DND-41 (cell line): Measurements from ENCODE around the gene TMEM89.

Experiments
- ATAC-seq: fragments of 200-7000 bp; cut with Tn5 transposase; 3 replicates; pipeline ENCODE4 v1.9.1; 2021; ENCODE audit warnings: low read depth; ENCODE audit not compliant: insufficient read depth
- DNase-seq: peaks from one replicate; pipeline ENCODE4 v3.0.0-alpha.2; 2020
- H2AFZ ChIP-seq: 2 replicates; pipeline ENCODE4 v1.6.0; 2012; ENCODE audit warnings: low read depth, low read length
- H3K27ac ChIP-seq: 2 replicates; pipeline ENCODE4 v1.5.1; 2012; ENCODE audit warnings: low read length, inconsistent platforms
- H3K27me3 ChIP-seq: fragments of 200-600 bp; sonication (generic); 2 replicates; pipeline ENCODE4 v1.6.0; 2012; ENCODE audit warnings: low read length, mild to moderate bottlenecking, inconsistent platforms; ENCODE audit not compliant: insufficient read depth, poor library complexity
- H3K36me3 ChIP-seq: 2 replicates; pipeline ENCODE4 v1.5.1; 2012; ENCODE audit warnings: low read length, inconsistent platforms; ENCODE audit not compliant: insufficient read depth
- H3K4me1 ChIP-seq: 2 replicates; pipeline ENCODE4 v1.5.1; 2012; ENCODE audit warnings: mild to moderate bottlenecking, low read length; ENCODE audit not compliant: insufficient read depth
- H3K4me2 ChIP-seq: 2 replicates; pipeline ENCODE4 v1.6.0; 2012; ENCODE audit warnings: mild to moderate bottlenecking, moderate library complexity, low read length, inconsistent platforms; ENCODE audit not compliant: insufficient read depth
- H3K4me3 ChIP-seq, 2 experiments: fragments of 200-600 bp in 1 of 2; shearing (Covaris generic) in 1 of 2; 2 replicates each; pipeline ENCODE4 v1.5.1; 2012 to 2016; ENCODE audit warnings: inconsistent platforms in 2 of 2, low read length in 2 of 2, mild to moderate bottlenecking in 2 of 2, low read depth in 1 of 2, moderate library complexity in 1 of 2
- H3K79me2 ChIP-seq: 2 replicates; pipeline ENCODE4 v1.6.0; 2012; ENCODE audit warnings: low read length, inconsistent platforms; ENCODE audit not compliant: insufficient read depth
- H3K9ac ChIP-seq: 2 replicates; pipeline ENCODE4 v1.6.0; 2012; ENCODE audit warnings: low read depth, mild to moderate bottlenecking, inconsistent platforms, low read length, moderate library complexity
- H3K9me3 ChIP-seq: 2 replicates; pipeline ENCODE4 v1.5.1; 2012; ENCODE audit warnings: low read length, moderate library complexity, mild to moderate bottlenecking, inconsistent platforms; ENCODE audit not compliant: insufficient read depth, severe bottlenecking
- H4K20me1 ChIP-seq: 2 replicates; pipeline ENCODE4 v1.6.0; 2012; ENCODE audit warnings: low read length; ENCODE audit not compliant: insufficient read depth
- EZH2 ChIP-seq: IDR thresholded peaks from 3 replicates; pipeline ENCODE4 v1.6.1; 2012; ENCODE audit warnings: borderline replicate concordance, low read depth, mild to moderate bottlenecking, moderate library complexity, low read length, inconsistent platforms; ENCODE audit not compliant: severe bottlenecking
- TF ChIP-seq, protein P1 (sequence below): IDR thresholded peaks from 2 replicates; pipeline ENCODE4 v1.5.1; 2012; ENCODE audit warnings: borderline replicate concordance, low read length, moderate library complexity, mild to moderate bottlenecking; ENCODE audit not compliant: poor library complexity, severe bottlenecking; ENCODE audit errors: extremely low read depth

The TMEM89 gene

GRCh38 chr3:48596157-48596556, 25.4 kb downstream of the TMEM89 start:
- no peaks in the 10 kb centered on the region for H3K27me3 ChIP-seq
- TF ChIP-seq, protein P1, sequence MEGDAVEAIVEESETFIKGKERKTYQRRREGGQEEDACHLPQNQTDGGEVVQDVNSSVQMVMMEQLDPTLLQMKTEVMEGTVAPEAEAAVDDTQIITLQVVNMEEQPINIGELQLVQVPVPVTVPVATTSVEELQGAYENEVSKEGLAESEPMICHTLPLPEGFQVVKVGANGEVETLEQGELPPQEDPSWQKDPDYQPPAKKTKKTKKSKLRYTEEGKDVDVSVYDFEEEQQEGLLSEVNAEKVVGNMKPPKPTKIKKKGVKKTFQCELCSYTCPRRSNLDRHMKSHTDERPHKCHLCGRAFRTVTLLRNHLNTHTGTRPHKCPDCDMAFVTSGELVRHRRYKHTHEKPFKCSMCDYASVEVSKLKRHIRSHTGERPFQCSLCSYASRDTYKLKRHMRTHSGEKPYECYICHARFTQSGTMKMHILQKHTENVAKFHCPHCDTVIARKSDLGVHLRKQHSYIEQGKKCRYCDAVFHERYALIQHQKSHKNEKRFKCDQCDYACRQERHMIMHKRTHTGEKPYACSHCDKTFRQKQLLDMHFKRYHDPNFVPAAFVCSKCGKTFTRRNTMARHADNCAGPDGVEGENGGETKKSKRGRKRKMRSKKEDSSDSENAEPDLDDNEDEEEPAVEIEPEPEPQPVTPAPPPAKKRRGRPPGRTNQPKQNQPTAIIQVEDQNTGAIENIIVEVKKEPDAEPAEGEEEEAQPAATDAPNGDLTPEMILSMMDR = no peak
- no peak for TF ChIP-seq EZH2
- no peaks in the 10 kb centered on the region for H3K4me1 ChIP-seq
- no peak overlapping the region for H3K27ac ChIP-seq
- no peak overlapping the region for H3K9ac ChIP-seq
- no peaks in the 10 kb centered on the region for H3K79me2 ChIP-seq
- no peak overlapping the region for H3K4me2 ChIP-seq
- no peak overlapping the region for H2AFZ ChIP-seq
- H3K4me3 ChIP-seq = no peak overlapping the region
- no peak for ATAC-seq
- peaks cover 16% of the 10 kb centered on the region for H4K20me1 ChIP-seq
- no peaks in the 10 kb centered on the region for H3K9me3 ChIP-seq
- H3K36me3 ChIP-seq = peaks cover 36% of the 10 kb centered on the region
- no peak for DNase-seq

- DNase-seq = no peak
These were observed 25.9 kb downstream of the TMEM89 start for GRCh38 chr3:48595526-48596121.

DNA sequence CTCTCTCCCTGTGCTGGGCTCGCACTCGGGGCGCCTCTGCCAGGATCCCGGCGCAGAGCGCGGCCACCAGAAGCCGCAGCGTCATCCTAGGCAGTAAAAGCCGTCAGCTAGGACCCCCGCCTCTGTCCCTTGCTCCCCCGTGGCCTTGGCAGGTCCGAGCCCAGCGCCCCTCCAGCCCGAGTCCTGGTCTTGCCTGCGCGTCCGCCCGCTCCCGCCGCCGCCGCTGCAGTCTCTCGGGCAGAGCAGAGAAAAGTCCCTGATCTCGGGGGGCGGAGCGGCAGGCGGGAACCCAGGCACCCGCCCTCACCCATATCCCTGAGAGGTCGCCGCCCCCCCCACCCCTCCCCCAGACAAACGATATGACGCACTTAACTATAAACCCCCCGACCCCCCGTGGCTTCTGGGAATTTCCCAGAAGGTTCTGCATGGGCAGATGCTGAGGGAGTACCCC, 26.5 kb downstream of the TMEM89 start, which contains the start of gene COL7A1:
Gene COL7A1 (minus strand): TSS at position 255 of the 451 bp plus-strand sequence. CDS start 170 bp downstream, at position 85.
- peaks cover 26% of the 10 kb centered on the region for H3K36me3 ChIP-seq
- peaks cover 13% of the 10 kb centered on the region; the same call in 1 of the 2 replicates for H4K20me1 ChIP-seq
- H3K4me1 ChIP-seq = no peaks in the 10 kb centered on the region
- DNase-seq (no peak), ATAC-seq (no peak)
- H3K9ac ChIP-seq = no peak within 1 kb of the TSS
- H3K4me2 ChIP-seq = no peak within 1 kb of the TSS
- H3K27me3 ChIP-seq = no peaks in the 10 kb centered on the region
- no peaks in the 10 kb centered on the region for H3K79me2 ChIP-seq
- no peak within 1 kb of the TSS for H2AFZ ChIP-seq
- H3K27ac ChIP-seq = no peak within 1 kb of the TSS
- H3K9me3 ChIP-seq = no peaks in the 10 kb centered on the region
- H3K4me3 ChIP-seq = no peak within 1 kb of the TSS
- TF ChIP-seq, protein P1 = no peak
- no peak for TF ChIP-seq EZH2

More at GRCh38 chr3:48595526-48596121, 25.9 kb downstream of the TMEM89 start:
- Histone ChIP-seq H3K4me2 (no peak overlapping the region), H3K4me3 (no peak overlapping the region), H3K79me2 (no peaks in the 10 kb centered on the region), H3K9me3 (no peaks in the 10 kb centered on the region), H3K27me3 (no peaks in the 10 kb centered on the region), H3K36me3 (peaks cover 31% of the 10 kb centered on the region), H3K4me1 (no peaks in the 10 kb centered on the region), H3K9ac (no peak overlapping the region), H3K27ac (no peak overlapping the region), H2AFZ (no peak overlapping the region), H4K20me1 (peaks cover 13% of the 10 kb centered on the region; the same call in 1 of the 2 replicates)
- ATAC-seq = no peak
- TF ChIP-seq, protein P1 = no peak
- TF ChIP-seq EZH2 = no peak
